Measurements from ENCODE around the gene ZSCAN10. TPM values are rescaled to one million over a fixed set of nuclear protein-coding genes. Genes with fewer than 3 reads are reported as not detected.

The ZSCAN10 gene
- total and polyA plus RNA-seq, 2 of the 13 experiments (the other 11 are each of a cell fraction or from before 2014, with no cell fraction given): not detected

- Histone ChIP-seq H3K36me3 (replicated peaks in 1 of 2; ENCODE audit: control insufficient read depth in 1 of 2, insufficient read depth in 2 of 2, low read length in 2 of 2) (no peaks in the 10 kb centered on the region), H3K27me3 (ENCODE audit: control insufficient read depth in 1 of 2, insufficient read depth in 2 of 2, low read length in 2 of 2) (no peaks in the 10 kb centered on the region; a peak in 1 of 5 replicates), H3K4me3 (replicated peaks in 1 of 3; ENCODE audit: insufficient read depth in 1 of 3, low read depth in 2 of 3, low read length in 3 of 3) (no peak overlapping the region), H3K9ac (ENCODE audit: insufficient read depth, low read depth, low read length) (no peak overlapping the region), H3K79me2 (ENCODE audit: insufficient read depth, low read length) (peaks cover 12% of the 10 kb centered on the region), H3K9me3 (ENCODE audit: low read length) (no peaks in the 10 kb centered on the region), H3K27ac (ENCODE audit: extremely low read length, insufficient read depth, low read length) (no peak overlapping the region), H4K20me1 (ENCODE audit: insufficient read depth, low read length) (peaks cover 2% of the 10 kb centered on the region; the same call in 1 of the 2 replicates), H3K4me2 (ENCODE audit: low read depth, low read length) (no peak overlapping the region), H3K4me1 (ENCODE audit: insufficient read depth, low read length) (peaks cover 10% of the 10 kb centered on the region), H2AFZ (ENCODE audit: low read length) (no peak overlapping the region)
- DNase-seq (ENCODE audit: low spot score): no peak
- ChIA-PET POLR2A (interaction anchor here (0.9 kb wide), 1 partner anchor 11 kb away, joined by 3 read pairs; no protein-coding TSS in a partner anchor), CTCF (ENCODE audit: low intra/inter-chr PET ratio, low total read pairs) (no interaction called here)
- in situ Hi-C loops (cut with HindIII; ENCODE audit: extremely low pct_ligation_motif_present, low pct_unique_long_range_greater_than_20kb): no loop called here
- intact Hi-C loops (cut with micrococcal nuclease; ENCODE audit: unreplicated experiment): no loop called here
- WGBS (ENCODE audit: low lambda C conversion rate): 83% methylated on average over 8 of the region's 21 CpGs
- BruUV-seq (replicated peaks): no TSS peak
- no peak for ATAC-seq
- FAIRE-seq: no peak
- TF ChIP-seq HDAC2 (CRISPR knock-in tag; IDR thresholded peaks at IDR 0.05): no peak
Measured at GRCh38 chr16:3138342-3138741, 39.2 kb upstream of the ZSCAN10 start.

GRCh38 chr16:3137267-3137666 lies 38.2 kb upstream of the ZSCAN10 start:
- Histone ChIP-seq H3K4me2 (ENCODE audit: low read depth, low read length) (no peak overlapping the region), H3K36me3 (replicated peaks in 1 of 2; ENCODE audit: control insufficient read depth in 1 of 2, insufficient read depth in 2 of 2, low read length in 2 of 2) (no peaks in the 10 kb centered on the region), H3K4me3 (replicated peaks in 1 of 3; ENCODE audit: insufficient read depth in 1 of 3, low read depth in 2 of 3, low read length in 3 of 3) (no peak overlapping the region), H3K79me2 (ENCODE audit: insufficient read depth, low read length) (peaks cover 16% of the 10 kb centered on the region), H3K4me1 (ENCODE audit: insufficient read depth, low read length) (peaks cover 16% of the 10 kb centered on the region), H3K9ac (ENCODE audit: insufficient read depth, low read depth, low read length) (no peak overlapping the region), H3K27ac (ENCODE audit: extremely low read length, insufficient read depth, low read length) (no peak overlapping the region), H3K27me3 (ENCODE audit: control insufficient read depth in 1 of 2, insufficient read depth in 2 of 2, low read length in 2 of 2) (no peaks in the 10 kb centered on the region; a peak in 1 of 5 replicates), H4K20me1 (ENCODE audit: insufficient read depth, low read length) (peaks cover 2% of the 10 kb centered on the region; the same call in 1 of the 2 replicates), H3K9me3 (ENCODE audit: low read length) (no peaks in the 10 kb centered on the region), H2AFZ (ENCODE audit: low read length) (no peak overlapping the region)
- no TSS peak for BruUV-seq (replicated peaks)
- DNase-seq (ENCODE audit: low spot score) (no peak), FAIRE-seq (no peak), ATAC-seq (no peak)
- intact Hi-C loops (cut with micrococcal nuclease; ENCODE audit: unreplicated experiment) (no loop called here), in situ Hi-C loops (cut with HindIII; ENCODE audit: extremely low pct_ligation_motif_present, low pct_unique_long_range_greater_than_20kb) (no loop called here)
- WGBS (ENCODE audit: low lambda C conversion rate): 95% methylated on average over 3 of the region's 13 CpGs
- TF ChIP-seq SATB2 (CRISPR knock-in tag; IDR thresholded peaks at IDR 0.05): no peak
- no peak for TF ChIP-seq SIN3A (IDR thresholded peaks at IDR 0.05; ENCODE audit: borderline replicate concordance, low read depth, low read length)
- TF ChIP-seq, protein P1, sequence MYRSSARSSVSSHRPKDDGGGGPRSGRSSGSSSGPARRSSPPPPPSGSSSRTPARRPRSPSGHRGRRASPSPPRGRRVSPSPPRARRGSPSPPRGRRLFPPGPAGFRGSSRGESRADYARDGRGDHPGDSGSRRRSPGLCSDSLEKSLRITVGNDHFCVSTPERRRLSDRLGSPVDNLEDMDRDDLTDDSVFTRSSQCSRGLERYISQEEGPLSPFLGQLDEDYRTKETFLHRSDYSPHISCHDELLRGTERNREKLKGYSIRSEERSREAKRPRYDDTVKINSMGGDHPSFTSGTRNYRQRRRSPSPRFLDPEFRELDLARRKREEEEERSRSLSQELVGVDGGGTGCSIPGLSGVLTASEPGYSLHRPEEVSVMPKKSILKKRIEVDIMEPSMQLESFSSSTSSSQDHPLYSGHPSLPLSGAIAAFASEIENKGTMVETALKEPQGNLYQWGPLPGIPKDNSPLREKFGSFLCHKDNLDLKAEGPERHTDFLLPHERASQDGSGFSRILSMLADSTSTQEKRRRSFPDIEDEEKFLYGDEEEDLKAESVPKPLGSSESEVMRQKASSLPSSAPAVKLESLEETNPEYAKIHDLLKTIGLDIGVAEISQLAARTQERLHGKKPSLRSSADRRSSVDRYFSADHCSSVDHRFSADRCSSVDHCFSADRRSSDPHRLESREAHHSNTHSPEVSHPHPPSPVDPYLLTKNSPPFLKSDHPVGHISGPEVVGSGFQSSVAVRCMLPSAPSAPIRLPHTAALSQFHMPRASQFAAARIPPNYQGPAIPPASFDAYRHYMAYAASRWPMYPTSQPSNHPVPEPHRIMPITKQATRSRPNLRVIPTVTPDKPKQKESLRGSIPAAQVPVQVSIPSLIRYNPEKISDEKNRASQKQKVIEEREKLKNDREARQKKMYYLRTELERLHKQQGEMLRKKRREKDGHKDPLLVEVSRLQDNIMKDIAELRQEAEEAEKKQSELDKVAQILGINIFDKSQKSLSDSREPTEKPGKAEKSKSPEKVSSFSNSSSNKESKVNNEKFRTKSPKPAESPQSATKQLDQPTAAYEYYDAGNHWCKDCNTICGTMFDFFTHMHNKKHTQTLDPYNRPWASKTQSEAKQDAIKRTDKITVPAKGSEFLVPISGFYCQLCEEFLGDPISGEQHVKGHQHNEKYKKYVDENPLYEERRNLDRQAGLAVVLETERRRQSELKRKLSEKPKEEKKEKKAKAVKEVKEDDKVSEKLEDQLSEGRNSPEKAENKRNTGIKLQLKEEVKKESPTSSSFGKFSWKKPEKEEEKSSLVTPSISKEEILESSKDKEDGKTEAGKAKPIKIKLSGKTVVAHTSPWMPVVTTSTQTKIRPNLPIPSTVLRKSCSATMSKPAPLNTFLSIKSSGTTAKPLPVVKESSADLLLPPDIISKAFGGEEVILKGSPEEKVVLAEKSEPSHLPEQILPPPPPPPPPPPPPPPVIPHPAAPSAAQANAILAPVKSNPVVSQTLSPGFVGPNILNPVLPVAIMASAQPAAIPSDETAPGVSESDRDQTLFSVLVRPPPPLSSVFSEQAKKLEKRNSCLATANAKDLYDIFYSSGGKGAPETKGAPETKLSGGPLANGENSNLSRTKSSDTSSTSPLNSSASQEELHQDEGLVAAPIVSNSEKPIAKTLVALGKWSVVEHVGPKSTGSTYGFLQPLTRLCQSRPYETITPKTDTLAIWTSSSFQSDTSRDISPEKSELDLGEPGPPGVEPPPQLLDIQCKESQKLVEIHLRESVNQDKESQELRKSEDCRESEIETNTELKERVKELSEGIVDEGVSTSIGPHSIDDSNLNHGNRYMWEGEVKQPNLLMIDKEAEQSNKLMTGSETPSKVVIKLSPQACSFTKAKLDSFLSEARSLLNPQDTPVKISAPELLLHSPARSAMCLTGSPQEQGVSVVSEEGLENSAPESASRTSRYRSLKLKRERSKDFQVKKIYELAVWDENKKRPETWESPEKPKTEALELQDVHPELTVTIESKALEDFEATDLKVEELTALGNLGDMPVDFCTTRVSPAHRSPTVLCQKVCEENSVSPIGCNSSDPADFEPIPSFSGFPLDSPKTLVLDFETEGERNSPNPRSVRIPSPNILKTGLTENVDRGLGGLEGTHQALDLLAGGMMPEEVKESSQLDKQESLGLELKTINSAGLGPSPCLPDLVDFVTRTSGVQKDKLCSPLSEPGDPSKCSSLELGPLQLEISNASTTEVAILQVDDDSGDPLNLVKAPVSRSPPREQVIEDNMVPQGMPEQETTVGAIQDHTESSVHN (CRISPR knock-in tag; IDR thresholded peaks at IDR 0.05): no peak
- TF ChIP-seq IKZF1 (IDR thresholded peaks at IDR 0.05): no peak
- TF ChIP-seq CHCHD3 (CRISPR knock-in tag; IDR thresholded peaks at IDR 0.05): no peak
- TF ChIP-seq ZSCAN12 (CRISPR knock-in tag; IDR thresholded peaks at IDR 0.05): no peak
- no peak for TF ChIP-seq MAFG (CRISPR knock-in tag; IDR thresholded peaks at IDR 0.05)
- TF ChIP-seq GZF1 (CRISPR knock-in tag; IDR thresholded peaks at IDR 0.05): no peak
- TF ChIP-seq NCOA5 (CRISPR knock-in tag; IDR thresholded peaks at IDR 0.05): no peak
- TF ChIP-seq IRF2 (CRISPR knock-in tag; IDR thresholded peaks at IDR 0.05): no peak
- ChIA-PET POLR2A (no interaction called here), CTCF (ENCODE audit: low intra/inter-chr PET ratio, low total read pairs) (no interaction called here)
